HPDE6-E6E7 (cell line): ENCODE results near the gene KRTAP10-10.
"Not testable (repeated sequence)": the region's sequence is repeated elsewhere in the genome, so short reads cannot be mapped to it uniquely, and the experiment has no call there.

Experiments used
- DNase-seq: peaks from one replicate; pipeline ENCODE4 v3.0.0; 2011; ENCODE audit warnings: missing footprints; ENCODE audit errors: extremely low spot score

Gene KRTAP10-10

GRCh38 chr21:44626673-44627143, 10.4 kb upstream of the KRTAP10-10 start, which contains the start of gene KRTAP10-9:
Gene KRTAP10-9 (plus strand): TSS chr21:44627093. CDS start chr21:44627172, 79 bp downstream.
- no peak for DNase-seq

GRCh38 chr21:44627181-44627822, 9.9 kb upstream of the KRTAP10-10 start:
- DNase-seq, result not testable (repeated sequence)

GRCh38 chr21:44627831-44628233, 9.3 kb upstream of the KRTAP10-10 start:
- DNase-seq, result not testable (repeated sequence)

DNA sequence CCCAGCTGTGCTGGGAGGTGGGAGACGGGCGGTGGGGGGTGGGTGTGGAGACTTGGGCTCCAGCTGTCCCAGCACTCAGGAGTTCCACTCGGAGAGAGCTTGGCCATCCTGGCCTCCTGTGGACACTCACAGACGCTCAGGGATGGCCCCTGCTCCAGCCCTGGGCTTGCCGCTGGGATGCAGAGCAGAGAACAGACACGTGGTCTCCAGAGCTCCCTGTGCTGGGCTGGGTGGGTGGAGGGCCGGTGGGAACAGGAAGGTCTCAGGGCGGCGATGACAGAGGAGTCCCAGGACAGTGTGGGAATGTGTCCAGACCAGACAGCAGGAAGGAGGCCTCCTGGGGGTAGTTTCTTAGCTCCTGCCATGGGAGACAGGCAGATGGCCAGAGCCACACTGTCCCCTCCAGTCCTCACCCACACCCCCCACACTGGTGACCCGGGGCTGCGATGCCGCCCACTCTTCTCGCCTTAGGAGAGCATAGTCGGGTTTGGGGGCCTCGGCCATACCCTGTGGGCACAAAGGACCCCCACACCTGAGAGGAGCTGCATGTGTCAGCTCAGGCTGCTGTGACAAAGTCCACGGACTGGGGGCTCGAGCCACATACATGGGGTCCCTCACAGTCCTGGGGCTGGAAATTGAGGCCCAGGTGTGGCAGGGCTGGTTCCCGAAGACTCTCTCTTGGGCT, 8.3 kb upstream of the KRTAP10-10 start:
- DNase-seq, result no peak

DNA sequence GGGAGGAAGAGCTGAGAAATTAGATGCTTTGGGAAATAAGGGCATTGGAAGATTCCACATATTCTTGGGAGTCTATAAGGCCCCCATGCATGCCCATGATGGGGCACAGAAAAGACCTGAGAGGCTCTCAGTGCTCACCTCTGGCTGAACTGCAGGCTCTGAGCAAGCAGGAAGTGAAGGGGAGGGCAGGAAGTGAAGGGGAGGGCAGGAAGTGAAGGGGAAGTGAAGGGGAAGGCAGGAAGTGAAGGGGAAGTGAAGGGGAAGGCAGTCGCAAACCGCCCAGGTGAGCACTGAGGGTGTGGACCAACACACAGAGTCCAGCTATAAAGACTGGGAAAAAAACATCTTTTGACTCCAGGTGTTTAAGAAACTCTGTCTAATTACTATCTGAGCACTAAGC, 6.7 kb upstream of the KRTAP10-10 start:
- DNase-seq, result no peak

DNA sequence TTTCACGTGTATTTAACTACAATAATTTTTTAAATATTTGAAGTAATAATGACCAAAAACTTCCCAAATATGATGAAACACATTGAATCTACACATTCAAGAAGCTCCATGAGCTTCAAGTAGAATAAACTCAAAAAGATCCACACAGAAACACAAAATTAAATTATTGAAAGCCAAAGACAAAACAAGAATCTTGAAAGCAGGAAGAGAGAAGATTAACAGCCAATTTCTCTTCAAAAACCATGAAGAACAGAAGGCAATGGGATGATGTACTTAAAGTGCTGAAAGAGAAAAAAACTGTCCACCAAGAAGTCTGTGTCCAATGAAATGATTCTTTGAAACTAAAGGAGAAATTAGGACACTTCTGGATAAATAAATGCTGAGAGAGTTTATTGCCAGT, 5.1 kb upstream of the KRTAP10-10 start:
- no peak for DNase-seq

DNA sequence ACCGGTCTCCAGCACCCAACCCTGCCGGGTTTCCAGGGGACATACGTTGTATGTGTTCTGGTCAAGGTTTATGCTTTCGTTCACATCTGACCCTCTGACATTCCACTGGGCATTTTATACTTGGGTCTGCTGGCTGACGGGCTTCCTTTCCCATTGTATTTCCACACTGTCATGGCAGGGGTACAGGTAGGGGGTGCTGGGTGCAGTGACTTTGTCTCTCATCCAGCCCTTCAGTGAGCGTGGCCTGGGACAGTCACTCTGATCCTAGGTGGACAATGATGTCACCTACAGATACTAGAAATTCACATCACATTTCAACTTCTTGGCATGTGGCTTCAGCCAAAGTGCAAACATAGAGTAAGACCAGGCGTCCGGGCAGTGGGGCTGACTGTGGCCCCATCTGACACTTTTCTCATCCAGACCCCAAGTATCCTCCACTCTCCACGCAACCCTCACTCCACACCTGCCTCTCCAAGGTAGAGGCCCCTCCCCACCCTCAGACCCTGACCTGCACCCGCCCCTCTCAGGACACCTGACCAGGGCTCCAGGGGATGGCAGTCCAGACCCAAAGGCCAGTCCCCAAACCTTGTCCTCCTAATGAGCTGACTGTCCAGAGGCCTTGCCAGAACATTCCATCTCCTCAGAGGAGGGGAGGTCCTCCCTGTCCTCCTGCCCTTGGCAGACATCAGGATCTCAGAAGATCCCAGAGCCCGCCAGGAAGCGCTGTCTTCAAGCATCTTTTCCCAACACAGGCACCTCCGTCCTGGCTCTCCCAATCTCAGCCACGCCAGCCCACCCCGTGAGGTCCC, 743 bp upstream of the KRTAP10-10 start:
- no peak for DNase-seq

DNA sequence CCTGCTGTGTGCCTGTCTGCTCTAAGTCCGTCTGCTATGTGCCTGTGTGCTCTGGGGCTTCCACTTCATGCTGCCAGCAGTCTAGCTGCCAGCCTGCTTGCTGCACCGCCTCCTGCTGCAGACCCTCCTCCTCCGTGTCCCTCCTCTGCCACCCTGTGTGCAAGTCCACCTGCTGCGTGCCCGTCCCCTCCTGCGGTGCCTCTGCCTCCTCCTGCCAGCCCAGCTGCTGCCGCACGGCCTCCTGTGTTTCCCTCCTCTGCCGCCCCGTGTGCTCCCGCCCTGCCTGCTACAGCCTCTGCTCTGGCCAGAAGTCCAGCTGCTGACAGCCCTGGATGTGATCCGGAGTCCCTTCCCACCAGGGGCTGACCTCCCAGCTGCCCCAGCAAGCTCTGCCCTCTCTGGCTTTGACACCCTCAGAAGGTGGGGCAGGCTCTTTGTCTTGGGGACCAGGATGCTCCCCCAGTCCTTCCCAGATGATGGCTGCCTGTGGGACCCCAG, 744 bp downstream of the KRTAP10-10 start:
- not testable (repeated sequence) for DNase-seq

DNA sequence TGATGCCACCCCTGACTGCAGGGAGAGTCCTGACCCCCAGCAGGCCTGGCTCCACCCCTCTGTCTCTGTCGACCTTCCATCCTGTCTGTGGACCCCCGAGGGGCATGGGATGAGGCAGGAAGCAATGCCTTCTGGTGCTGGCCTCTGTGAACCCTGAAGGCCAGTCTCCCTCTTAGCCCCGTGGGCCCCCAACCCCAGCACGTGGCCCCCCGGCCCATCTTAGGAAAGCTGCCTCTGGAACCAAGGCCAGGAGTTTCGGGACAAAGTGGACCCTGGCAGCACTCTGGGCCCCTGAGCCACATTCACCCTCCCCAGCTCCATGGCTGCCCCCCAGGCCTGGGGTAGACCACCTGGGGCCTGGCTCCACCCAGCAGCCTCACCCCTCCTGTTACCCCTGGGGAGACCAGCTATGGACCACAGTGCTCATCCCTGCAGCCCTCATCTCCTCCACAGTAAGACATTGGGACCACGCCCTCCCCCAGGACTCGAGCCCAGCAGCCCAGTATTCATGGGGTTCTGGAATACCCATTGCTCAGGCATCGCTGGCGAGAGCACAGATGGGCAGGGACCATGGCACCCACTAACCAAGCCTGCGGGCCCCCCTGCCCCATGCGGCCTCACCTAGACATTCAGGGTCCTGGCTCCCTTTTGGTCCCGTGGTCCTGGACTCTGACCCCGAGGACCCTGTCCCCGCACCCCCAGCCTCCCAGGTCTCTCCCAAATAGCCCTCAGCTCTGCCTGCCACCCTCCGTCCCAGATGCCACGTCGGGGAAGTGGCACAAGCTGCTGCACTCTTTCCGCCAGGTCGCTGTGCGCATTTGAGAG, 1.6 kb downstream of the KRTAP10-10 start:
- not testable (repeated sequence) for DNase-seq

DNA sequence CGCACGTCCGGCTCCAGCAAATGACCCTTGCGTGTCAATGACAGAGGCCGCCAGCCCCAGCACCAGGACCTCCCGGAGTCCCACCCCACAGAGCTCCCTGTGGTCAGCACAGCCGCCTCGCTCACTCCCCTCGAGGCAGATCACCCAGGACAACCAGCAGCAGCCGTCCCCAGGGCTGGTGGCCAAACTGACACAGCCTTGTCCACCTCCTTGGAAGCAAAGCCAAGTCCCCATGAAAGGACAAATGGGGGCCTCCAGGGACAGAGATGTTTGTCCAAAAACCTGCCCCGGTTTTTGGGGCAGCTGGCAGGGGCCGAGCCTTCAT, 2.1 kb downstream of the KRTAP10-10 start:
- DNase-seq, result no peak

- no peak for DNase-seq
Measured at GRCh38 chr21:44640761-44641160, 3.6 kb downstream of the KRTAP10-10 start.

DNA sequence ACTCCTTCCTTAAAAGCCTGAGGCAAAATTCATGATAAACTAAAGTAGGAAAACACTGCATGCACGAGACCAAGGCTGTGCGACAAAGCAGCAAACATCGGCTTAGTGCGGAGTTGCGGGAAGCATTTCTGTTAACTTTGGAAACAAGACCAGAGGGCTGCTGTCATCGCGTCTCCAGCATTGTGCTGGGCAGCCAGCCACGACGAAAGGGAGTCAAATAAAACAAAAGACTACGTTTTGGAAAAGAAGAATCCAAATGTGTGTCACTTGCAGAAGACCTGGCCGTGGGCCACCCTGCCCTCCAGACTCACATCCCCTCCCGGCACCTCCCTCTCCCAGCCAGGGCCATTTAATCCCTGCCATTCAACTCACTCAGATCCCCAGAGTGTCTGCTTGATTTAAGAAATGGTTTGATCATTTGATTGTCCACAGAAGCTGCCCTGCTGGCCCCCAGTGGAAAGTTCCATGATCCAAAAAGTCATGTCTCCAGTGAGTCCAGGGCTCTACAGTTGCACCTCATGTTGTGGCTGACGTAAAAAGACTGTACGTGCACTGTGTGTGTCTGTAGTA, 6.7 kb downstream of the KRTAP10-10 start:
- no peak for DNase-seq

DNA sequence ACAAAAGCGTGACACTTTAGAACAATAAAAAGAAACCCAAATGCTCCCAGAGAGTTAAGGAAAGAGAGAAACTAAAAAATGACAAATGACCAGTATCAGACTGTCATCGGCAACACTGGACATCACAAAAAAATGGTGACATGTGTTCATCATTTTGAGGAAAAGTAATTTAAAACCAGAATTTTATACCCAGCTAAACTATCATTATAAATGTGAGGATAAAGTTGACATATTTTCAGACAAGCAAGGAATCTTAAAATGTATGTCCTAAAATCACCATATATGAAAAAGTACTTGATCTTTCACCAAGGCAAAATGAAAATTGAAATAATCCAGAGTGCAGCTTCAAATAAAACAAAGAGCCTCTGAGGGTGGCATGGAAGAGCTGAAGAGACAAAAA, 7.7 kb downstream of the KRTAP10-10 start:
- no peak for DNase-seq

- DNase-seq, result not testable (repeated sequence)
Measured at GRCh38 chr21:44646366-44647221, 9.4 kb downstream of the KRTAP10-10 start, which contains the start of gene KRTAP10-11. Gene KRTAP10-11 (plus strand): TSS chr21:44646414. CDS start chr21:44646459, 45 bp downstream.

- DNase-seq, result no peak
Measured at GRCh38 chr21:44647222-44647552, 10.0 kb downstream of the KRTAP10-10 start.

DNA sequence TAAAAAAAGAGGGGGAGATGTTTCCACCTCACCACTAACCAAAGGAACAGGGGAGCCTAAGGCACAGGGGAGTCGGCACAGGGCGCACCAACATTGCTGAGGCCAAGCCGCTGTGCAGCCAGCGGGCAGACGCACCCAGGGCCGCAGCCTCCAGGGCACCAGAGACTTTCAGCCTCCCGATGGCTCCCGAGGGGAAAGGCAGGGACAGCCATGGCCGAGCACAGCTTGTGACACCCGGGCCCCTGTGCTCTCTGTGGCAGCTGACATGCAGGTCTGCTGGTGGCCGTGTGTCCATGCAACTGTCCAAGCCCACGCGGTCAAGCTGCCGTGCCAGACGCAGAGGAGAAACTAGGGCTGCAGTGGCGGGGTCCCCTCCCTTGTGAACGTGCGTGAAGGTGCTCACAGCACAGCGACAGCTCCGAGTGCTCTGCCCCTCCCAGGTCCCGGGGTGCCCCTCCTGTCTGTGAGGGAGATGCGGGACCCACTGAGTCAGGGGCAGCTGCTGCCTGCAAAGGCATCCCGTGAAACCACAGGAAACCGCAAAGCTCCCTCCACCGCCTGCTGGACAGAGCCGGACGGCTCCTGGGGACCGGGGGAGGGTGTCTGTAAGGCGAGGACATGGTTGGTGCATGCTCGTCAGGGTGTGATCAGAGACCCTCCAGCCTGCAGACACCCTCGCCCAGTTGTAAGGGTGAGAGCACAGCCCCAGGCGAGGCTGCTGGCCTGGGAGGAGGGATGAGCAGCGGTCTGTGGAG, 11.6 kb downstream of the KRTAP10-10 start:
- DNase-seq, result no peak

GRCh38 chr21:44649521-44650100, 12.5 kb downstream of the KRTAP10-10 start:
- DNase-seq, result no peak

GRCh38 chr21:44650265-44650972, 13.3 kb downstream of the KRTAP10-10 start:
- no peak for DNase-seq
